IPS-18a (cell line): Measurements from ENCODE around the gene AGRP.
"Not testable (repeated sequence)": the region's sequence is repeated elsewhere in the genome, so short reads cannot be mapped to it uniquely, and the experiment has no call there.

Experiments used
- H3K27ac ChIP-seq: one replicate; pipeline ENCODE4 v1.5.1; 2013; ENCODE audit warnings: low read length
- H3K27me3 ChIP-seq: one replicate; pipeline ENCODE4 v1.6.1; 2013; ENCODE audit warnings: mild to moderate bottlenecking, low read length; ENCODE audit not compliant: control insufficient read depth, insufficient read depth
- H3K36me3 ChIP-seq: one replicate; pipeline ENCODE4 v1.6.1; 2013; ENCODE audit warnings: low read depth, low read length; ENCODE audit not compliant: control insufficient read depth
- H3K4me1 ChIP-seq: one replicate; pipeline ENCODE4 v1.6.1; 2013; ENCODE audit warnings: low read depth, low read length; ENCODE audit not compliant: control insufficient read depth
- H3K4me3 ChIP-seq: one replicate; pipeline ENCODE4 v1.5.1; 2013; ENCODE audit warnings: low read length
- H3K9ac ChIP-seq: one replicate; pipeline ENCODE4 v1.6.1; 2013; ENCODE audit warnings: mild to moderate bottlenecking, low read length, moderate library complexity
- H3K9me3 ChIP-seq: one replicate; pipeline ENCODE4 v1.6.1; 2013; ENCODE audit warnings: low read depth, low read length; ENCODE audit not compliant: control insufficient read depth

Gene AGRP

GRCh38 chr16:67489401-67490083 lies 6.2 kb upstream of the AGRP start:
- no peaks in the 10 kb centered on the region for H3K36me3 ChIP-seq
- peak overlapping the region; percentile 2 for H3K4me3 ChIP-seq
- peaks cover 85% of the 10 kb centered on the region for H3K27me3 ChIP-seq
- H3K9ac ChIP-seq = no peak overlapping the region
- no peak overlapping the region for H3K27ac ChIP-seq
- H3K9me3 ChIP-seq = no peaks in the 10 kb centered on the region
- H3K4me1 ChIP-seq = peaks cover 5% of the 10 kb centered on the region

- not testable (repeated sequence) for H3K27ac ChIP-seq, H3K36me3 ChIP-seq, H3K4me1 ChIP-seq, H3K9me3 ChIP-seq, H3K4me3 ChIP-seq, H3K9ac ChIP-seq
- peaks cover 65% of the 10 kb centered on the region for H3K27me3 ChIP-seq
These were observed 4.2 kb upstream of the AGRP start for GRCh38 chr16:67487561-67487960.

GRCh38 chr16:67486805-67487204 lies 3.5 kb upstream of the AGRP start:
- H3K4me3 ChIP-seq = no peak overlapping the region
- no peak overlapping the region for H3K27ac ChIP-seq
- H3K4me1 ChIP-seq = peaks cover 10% of the 10 kb centered on the region
- H3K9me3 ChIP-seq = no peaks in the 10 kb centered on the region
- no peaks in the 10 kb centered on the region for H3K36me3 ChIP-seq
- H3K27me3 ChIP-seq = peaks cover 58% of the 10 kb centered on the region
- no peak overlapping the region for H3K9ac ChIP-seq

- Histone ChIP-seq H3K9ac (no peak overlapping the region), H3K4me3 (no peak overlapping the region), H3K4me1 (peaks cover 14% of the 10 kb centered on the region), H3K27me3 (peaks cover 29% of the 10 kb centered on the region), H3K27ac (no peak overlapping the region), H3K9me3 (no peaks in the 10 kb centered on the region), H3K36me3 (no peaks in the 10 kb centered on the region)
These were observed 581 bp upstream of the AGRP start for GRCh38 chr16:67483731-67484525.

GRCh38 chr16:67482233-67482924 lies 968 bp downstream of the AGRP start:
- peaks cover 14% of the 10 kb centered on the region for H3K4me1 ChIP-seq
- H3K27me3 ChIP-seq = peaks cover 14% of the 10 kb centered on the region
- H3K36me3 ChIP-seq = no peaks in the 10 kb centered on the region
- no peaks in the 10 kb centered on the region for H3K9me3 ChIP-seq
- H3K27ac ChIP-seq = no peak overlapping the region
- H3K4me3 ChIP-seq = no peak overlapping the region
- H3K9ac ChIP-seq = peak overlapping the region; percentile 86

GRCh38 chr16:67481561-67482232 lies 1.6 kb downstream of the AGRP start:
- Histone ChIP-seq H3K9ac (peak overlapping the region; percentile 86), H3K36me3 (no peaks in the 10 kb centered on the region), H3K27ac (no peak overlapping the region), H3K4me3 (peak overlapping the region; percentile 65), H3K27me3 (peaks cover 7% of the 10 kb centered on the region), H3K4me1 (peaks cover 14% of the 10 kb centered on the region), H3K9me3 (no peaks in the 10 kb centered on the region)

GRCh38 chr16:67480833-67481560 lies 2.4 kb downstream of the AGRP start, which contains the start of gene ATP6V0D1:
Gene ATP6V0D1, minus strand, starts transcription at chr16:67481157. Its CDS starts 71 bp downstream, at chr16:67481086.
- Histone ChIP-seq H3K9me3 (no peaks in the 10 kb centered on the region), H3K4me3 (peak within 1 kb of the TSS; percentile 92), H3K4me1 (peaks cover 14% of the 10 kb centered on the region), H3K27me3 (peaks cover under 1% of the 10 kb centered on the region), H3K27ac (no peak within 1 kb of the TSS), H3K9ac (peak within 1 kb of the TSS; percentile 86), H3K36me3 (no peaks in the 10 kb centered on the region)

- Histone ChIP-seq H3K4me3 (no peak overlapping the region), H3K4me1 (peaks cover 14% of the 10 kb centered on the region), H3K9me3 (no peaks in the 10 kb centered on the region), H3K27me3 (no peaks in the 10 kb centered on the region), H3K27ac (no peak overlapping the region), H3K9ac (no peak overlapping the region), H3K36me3 (no peaks in the 10 kb centered on the region)
These were observed 5.3 kb downstream of the AGRP start for GRCh38 chr16:67477960-67478554.

- Histone ChIP-seq H3K4me3 (no peak overlapping the region), H3K27ac (no peak overlapping the region), H3K4me1 (no peaks in the 10 kb centered on the region), H3K27me3 (no peaks in the 10 kb centered on the region), H3K36me3 (no peaks in the 10 kb centered on the region), H3K9ac (no peak overlapping the region), H3K9me3 (no peaks in the 10 kb centered on the region)
These were observed 8.5 kb downstream of the AGRP start for GRCh38 chr16:67474551-67475455.
